DMS153 (cell line): ENCODE data around the gene PSENEN.
"Not testable (repeated sequence)": the region's sequence is repeated elsewhere in the genome, so short reads cannot be mapped to it uniquely, and the experiment has no call there.

Source experiments
- DNase-seq: peaks from one replicate; lab custom pipeline; 2025; lab: John Stamatoyannopoulos, UW

Gene PSENEN

GRCh38 chr19:35789195-35789977, 43.9 kb downstream of the PSENEN start:
- no peak for DNase-seq

GRCh38 chr19:35789978-35790944, 44.8 kb downstream of the PSENEN start:
- no peak for DNase-seq

- no peak for DNase-seq
These were observed 45.7 kb downstream of the PSENEN start for GRCh38 chr19:35790981-35791813.

GRCh38 chr19:35791814-35792279, 46.4 kb downstream of the PSENEN start:
- no peak for DNase-seq

- DNase-seq, result no peak
These were observed 46.9 kb downstream of the PSENEN start for GRCh38 chr19:35792312-35792711.

GRCh38 chr19:35792888-35793287, 47.4 kb downstream of the PSENEN start:
- no peak for DNase-seq

- no peak for DNase-seq
These were observed 48.1 kb downstream of the PSENEN start for GRCh38 chr19:35793381-35794165.

GRCh38 chr19:35795564-35795963, 50.1 kb downstream of the PSENEN start:
- not testable (repeated sequence) for DNase-seq
